ENCODE data around the gene PROSER1. TPM values are rescaled to one million over a fixed set of nuclear protein-coding genes. Genes with fewer than 3 reads are reported as not detected.

PROSER1 gene
- total RNA-seq, 4 donors from 2014 or later: 20.6 to 31.3 (median 21.4) TPM

- no peak for DNase-seq (ENCODE audit: low spot score in 2 of 2)
- intact Hi-C loops (cut with DNase I; ENCODE audit: low total_unique reads): no loop called here
- no peak overlapping the region for H3K4me3 ChIP-seq (ENCODE audit: low read depth, poor library complexity, severe bottlenecking)
- 90 to 100% methylated on average over 1 of the region's 1 CpG for WGBS, 2 donors
- TF ChIP-seq POLR2A (IDR thresholded peaks at IDR 0.05): no peak
- TF ChIP-seq, protein P1, sequence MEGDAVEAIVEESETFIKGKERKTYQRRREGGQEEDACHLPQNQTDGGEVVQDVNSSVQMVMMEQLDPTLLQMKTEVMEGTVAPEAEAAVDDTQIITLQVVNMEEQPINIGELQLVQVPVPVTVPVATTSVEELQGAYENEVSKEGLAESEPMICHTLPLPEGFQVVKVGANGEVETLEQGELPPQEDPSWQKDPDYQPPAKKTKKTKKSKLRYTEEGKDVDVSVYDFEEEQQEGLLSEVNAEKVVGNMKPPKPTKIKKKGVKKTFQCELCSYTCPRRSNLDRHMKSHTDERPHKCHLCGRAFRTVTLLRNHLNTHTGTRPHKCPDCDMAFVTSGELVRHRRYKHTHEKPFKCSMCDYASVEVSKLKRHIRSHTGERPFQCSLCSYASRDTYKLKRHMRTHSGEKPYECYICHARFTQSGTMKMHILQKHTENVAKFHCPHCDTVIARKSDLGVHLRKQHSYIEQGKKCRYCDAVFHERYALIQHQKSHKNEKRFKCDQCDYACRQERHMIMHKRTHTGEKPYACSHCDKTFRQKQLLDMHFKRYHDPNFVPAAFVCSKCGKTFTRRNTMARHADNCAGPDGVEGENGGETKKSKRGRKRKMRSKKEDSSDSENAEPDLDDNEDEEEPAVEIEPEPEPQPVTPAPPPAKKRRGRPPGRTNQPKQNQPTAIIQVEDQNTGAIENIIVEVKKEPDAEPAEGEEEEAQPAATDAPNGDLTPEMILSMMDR (IDR thresholded peaks at IDR 0.05): no peak
Observed at GRCh38 chr13:39056018-39056417, 18.1 kb upstream of the PROSER1 start.

GRCh38 chr13:39054112-39054511 is 16.2 kb upstream of the PROSER1 start:
- no peak overlapping the region for H3K4me3 ChIP-seq (ENCODE audit: low read depth, poor library complexity, severe bottlenecking)
- WGBS, 2 donors: 85 to 91% methylated on average over 3 of the region's 3 CpGs
- no peak for TF ChIP-seq POLR2A (IDR thresholded peaks at IDR 0.05)
- TF ChIP-seq, protein P1 (IDR thresholded peaks at IDR 0.05): no peak
- intact Hi-C loops (cut with DNase I; ENCODE audit: low total_unique reads): no loop called here
- no peak for DNase-seq (ENCODE audit: low spot score in 2 of 2)

- intact Hi-C loops (cut with DNase I; ENCODE audit: low total_unique reads): no loop called here
- 64 to 77% methylated on average over 6 of the region's 6 CpGs for WGBS, 2 donors
- TF ChIP-seq POLR2A (IDR thresholded peaks at IDR 0.05): no peak
- TF ChIP-seq, protein P1 (IDR thresholded peaks at IDR 0.05): no peak
Observed at GRCh38 chr13:39052944-39053343, 15.1 kb upstream of the PROSER1 start.

DNA sequence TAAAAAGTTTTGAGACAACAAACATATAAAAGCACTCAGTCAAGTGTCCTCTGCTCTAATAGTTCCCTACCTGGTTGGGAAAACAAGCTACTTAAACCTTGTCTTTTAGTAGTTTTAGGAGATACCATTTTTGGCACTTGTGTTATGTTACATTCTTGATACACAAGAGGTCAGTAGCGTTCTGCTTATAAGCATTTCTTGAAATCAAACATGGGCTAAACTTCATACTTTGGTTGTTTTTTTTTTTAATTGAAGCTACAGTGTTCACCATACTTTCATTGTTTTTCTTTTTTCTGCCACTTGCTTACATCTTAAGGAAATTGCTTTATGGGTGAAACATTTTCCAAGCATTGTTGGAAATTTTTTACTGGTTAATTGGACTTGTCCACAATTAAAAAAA is 13.3 kb upstream of the PROSER1 start:
- DNase-seq (ENCODE audit: low spot score in 2 of 2): no peak
- no peak overlapping the region for H3K4me3 ChIP-seq (ENCODE audit: low read depth, poor library complexity, severe bottlenecking)

More at GRCh38 chr13:39052944-39053343, 15.1 kb upstream of the PROSER1 start:
- DNase-seq (ENCODE audit: low spot score in 2 of 2): no peak
- H3K4me3 ChIP-seq (ENCODE audit: low read depth, poor library complexity, severe bottlenecking): no peak overlapping the region

GRCh38 chr13:39049274-39049673 is 11.4 kb upstream of the PROSER1 start:
- H3K4me3 ChIP-seq (ENCODE audit: low read depth, poor library complexity, severe bottlenecking): no peak overlapping the region
- no peak for DNase-seq (ENCODE audit: low spot score in 2 of 2)
- intact Hi-C loops (cut with DNase I; ENCODE audit: low total_unique reads): loop anchor here (10.0 kb wide), 1 partner anchor 1886 kb away; no protein-coding TSS in a partner anchor
- 83 to 84% methylated on average over 3 of the region's 3 CpGs for WGBS, 2 donors
- TF ChIP-seq POLR2A (IDR thresholded peaks at IDR 0.05): no peak
- TF ChIP-seq, protein P1 (IDR thresholded peaks at IDR 0.05): no peak

More for the DNA sequence above, 13.3 kb upstream of the PROSER1 start:
- WGBS, 2 donors: 14 to 27% methylated on average over 1 of the region's 1 CpG
- TF ChIP-seq, protein P1 (IDR thresholded peaks at IDR 0.05): no peak
- no peak for TF ChIP-seq POLR2A (IDR thresholded peaks at IDR 0.05)
- intact Hi-C loops (cut with DNase I; ENCODE audit: low total_unique reads): no loop called here

DNA sequence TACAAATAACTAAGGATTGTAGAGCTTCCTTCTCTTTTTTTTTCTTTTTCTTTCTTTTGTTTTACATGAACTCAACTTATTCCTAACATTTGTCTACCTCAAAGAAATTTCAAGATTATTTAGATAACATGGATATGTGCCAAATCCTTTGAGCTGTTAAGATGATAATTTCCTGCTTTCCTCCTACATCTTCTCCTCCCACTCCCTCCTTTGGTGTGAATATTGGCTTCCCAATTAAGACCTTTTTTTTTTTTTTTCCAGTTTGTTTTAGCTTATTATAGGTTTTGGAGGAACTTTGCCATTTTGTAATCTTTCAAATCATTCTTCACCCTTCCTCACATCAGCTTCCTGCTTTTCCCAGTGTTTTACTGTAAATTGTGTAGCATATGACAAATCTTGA is 10.9 kb upstream of the PROSER1 start:
- intact Hi-C loops (cut with DNase I; ENCODE audit: low total_unique reads): loop anchor here (10.0 kb wide), 1 partner anchor 1886 kb away; no protein-coding TSS in a partner anchor
- no peak for TF ChIP-seq POLR2A (IDR thresholded peaks at IDR 0.05)
- TF ChIP-seq, protein P1 (IDR thresholded peaks at IDR 0.05): no peak
- H3K4me3 ChIP-seq (ENCODE audit: low read depth, poor library complexity, severe bottlenecking): no peak overlapping the region
- no peak for DNase-seq (ENCODE audit: low spot score in 2 of 2)

Data from lower leg skin (tissue), 4 donors.